Ishikawa (cell line): ENCODE results near the gene MDM1.

Experiments used
- CEBPB ChIP-seq: IDR thresholded peaks from 2 replicates; pipeline ENCODE4 v1.6.1; 2012
- CREB1 ChIP-seq: IDR thresholded peaks from 2 replicates; pipeline ENCODE4 v1.6.1; 2012; ENCODE audit warnings: low read depth
- EGR1 ChIP-seq: IDR thresholded peaks from 2 replicates; pipeline ENCODE4 v1.6.1; 2012
- EP300 ChIP-seq: IDR thresholded peaks from 2 replicates; pipeline ENCODE4 v1.6.1; 2012; ENCODE audit warnings: borderline replicate concordance
- FOXM1 ChIP-seq: IDR thresholded peaks from 2 replicates; pipeline ENCODE4 v1.6.1; 2012; ENCODE audit warnings: low read depth, borderline replicate concordance
- MAX ChIP-seq: IDR thresholded peaks from 2 replicates; pipeline ENCODE4 v1.6.1; 2012
- NFIC ChIP-seq: IDR thresholded peaks from 2 replicates; pipeline ENCODE4 v1.6.1; 2012
- RAD21 ChIP-seq: IDR thresholded peaks from 2 replicates; pipeline ENCODE4 v1.6.1; 2012; ENCODE audit warnings: low read depth
- REST ChIP-seq: IDR thresholded peaks from 2 replicates; pipeline ENCODE4 v1.6.1; 2012; ENCODE audit warnings: low read depth, mild to moderate bottlenecking
- TAF1 ChIP-seq: IDR thresholded peaks from 2 replicates; pipeline ENCODE4 v1.6.1; 2012; ENCODE audit warnings: low read depth, mild to moderate bottlenecking
- TCF12 ChIP-seq: IDR thresholded peaks from 2 replicates; pipeline ENCODE4 v1.6.1; 2012; ENCODE audit warnings: low read depth
- TEAD4 ChIP-seq: IDR thresholded peaks from 2 replicates; pipeline ENCODE4 v1.6.1; 2012
- USF1 ChIP-seq: IDR thresholded peaks from 2 replicates; pipeline ENCODE4 v1.6.1; 2012
- YY1 ChIP-seq: IDR thresholded peaks from 2 replicates; pipeline ENCODE4 v1.6.1; 2012; ENCODE audit warnings: low read depth
- ZBTB7A ChIP-seq: IDR thresholded peaks from 2 replicates; pipeline ENCODE4 v1.6.1; 2012; ENCODE audit warnings: low read depth

Gene MDM1

GRCh38 chr12:68272732-68273131 lies 59.4 kb downstream of the MDM1 start:
- TF ChIP-seq TCF12 (no peak), RAD21 (no peak), REST (no peak), USF1 (no peak), CEBPB (no peak), FOXM1 (no peak), EGR1 (no peak)

GRCh38 chr12:68271346-68271745 lies 60.8 kb downstream of the MDM1 start:
- no peak for TF ChIP-seq CREB1
- TF ChIP-seq YY1 = no peak
- no peak for TF ChIP-seq CEBPB
- no peak for TF ChIP-seq ZBTB7A
- no peak for TF ChIP-seq MAX
- no peak for TF ChIP-seq EGR1
- TF ChIP-seq RAD21 = no peak
- TF ChIP-seq TCF12 = no peak
- TF ChIP-seq REST = no peak
- TF ChIP-seq FOXM1 = no peak
- TF ChIP-seq USF1 = no peak
- TF ChIP-seq TEAD4 = no peak

GRCh38 chr12:68270358-68270757 lies 61.8 kb downstream of the MDM1 start:
- TF ChIP-seq USF1 = no peak
- TF ChIP-seq YY1 = no peak
- no peak for TF ChIP-seq NFIC
- TF ChIP-seq EGR1 = no peak

- no peak for TF ChIP-seq TAF1
- no peak for TF ChIP-seq EGR1
- no peak for TF ChIP-seq ZBTB7A
- TF ChIP-seq CEBPB = no peak
These were observed 62.4 kb downstream of the MDM1 start for GRCh38 chr12:68269779-68270178.

GRCh38 chr12:68268967-68269366 lies 63.2 kb downstream of the MDM1 start:
- TF ChIP-seq REST = no peak
- no peak for TF ChIP-seq TAF1
- TF ChIP-seq RAD21 = no peak
- TF ChIP-seq MAX = no peak
- TF ChIP-seq EGR1 = no peak
- TF ChIP-seq FOXM1 = no peak
- TF ChIP-seq EP300 = no peak
- no peak for TF ChIP-seq CREB1
- TF ChIP-seq TEAD4 = no peak
- no peak for TF ChIP-seq TCF12
- TF ChIP-seq NFIC = no peak
- TF ChIP-seq ZBTB7A = no peak
- no peak for TF ChIP-seq USF1
- TF ChIP-seq YY1 = no peak
- TF ChIP-seq CEBPB = no peak
